Measurements from ENCODE around the gene GUCY1A1. TPM values are rescaled to one million over a fixed set of nuclear protein-coding genes. Genes with fewer than 3 reads are reported as not detected.

The GUCY1A1 gene
- total RNA-seq, 2 experiments from 2014 or later: not detected

DNA sequence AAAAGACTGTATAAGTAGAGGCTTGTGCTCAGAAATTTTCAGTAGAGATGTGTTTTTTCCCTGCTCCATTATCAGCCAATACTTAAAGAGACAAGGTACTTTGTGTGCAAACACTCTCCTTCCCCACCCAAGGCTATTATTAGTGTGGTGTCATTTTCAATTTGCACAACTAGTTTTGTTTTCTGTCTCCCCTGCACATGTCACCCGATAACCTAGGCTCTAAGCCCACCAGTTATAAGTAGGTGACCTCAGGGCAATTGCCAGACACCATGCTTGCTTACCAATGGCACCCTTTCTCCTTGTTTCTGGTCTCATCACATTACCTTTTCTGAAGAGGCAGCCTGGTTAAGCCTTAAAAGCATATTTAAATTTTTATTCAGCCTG, 8.0 kb upstream of the GUCY1A1 start:
- no peaks in the 10 kb centered on the region for H4K20me1 ChIP-seq (ENCODE audit: insufficient read depth, low read length)
- no peaks in the 10 kb centered on the region for H3K9me3 ChIP-seq (ENCODE audit: low read length)
- ChIA-PET CTCF (ENCODE audit: unreplicated experiment) (no interaction called here), POLR2A (no interaction called here)
- TF ChIP-seq, protein P1, sequence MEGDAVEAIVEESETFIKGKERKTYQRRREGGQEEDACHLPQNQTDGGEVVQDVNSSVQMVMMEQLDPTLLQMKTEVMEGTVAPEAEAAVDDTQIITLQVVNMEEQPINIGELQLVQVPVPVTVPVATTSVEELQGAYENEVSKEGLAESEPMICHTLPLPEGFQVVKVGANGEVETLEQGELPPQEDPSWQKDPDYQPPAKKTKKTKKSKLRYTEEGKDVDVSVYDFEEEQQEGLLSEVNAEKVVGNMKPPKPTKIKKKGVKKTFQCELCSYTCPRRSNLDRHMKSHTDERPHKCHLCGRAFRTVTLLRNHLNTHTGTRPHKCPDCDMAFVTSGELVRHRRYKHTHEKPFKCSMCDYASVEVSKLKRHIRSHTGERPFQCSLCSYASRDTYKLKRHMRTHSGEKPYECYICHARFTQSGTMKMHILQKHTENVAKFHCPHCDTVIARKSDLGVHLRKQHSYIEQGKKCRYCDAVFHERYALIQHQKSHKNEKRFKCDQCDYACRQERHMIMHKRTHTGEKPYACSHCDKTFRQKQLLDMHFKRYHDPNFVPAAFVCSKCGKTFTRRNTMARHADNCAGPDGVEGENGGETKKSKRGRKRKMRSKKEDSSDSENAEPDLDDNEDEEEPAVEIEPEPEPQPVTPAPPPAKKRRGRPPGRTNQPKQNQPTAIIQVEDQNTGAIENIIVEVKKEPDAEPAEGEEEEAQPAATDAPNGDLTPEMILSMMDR (conservative IDR thresholded peaks at IDR 0.05; ENCODE audit: low read length): no peak
- TF ChIP-seq EZH2phosphoT487 (IDR thresholded peaks at IDR 0.05; ENCODE audit: borderline replicate concordance, low read depth, low read length): no peak
- no peaks in the 10 kb centered on the region for H3K79me2 ChIP-seq (ENCODE audit: insufficient read depth, low read depth, low read length)
- no peak for DNase-seq (ENCODE audit: low spot score)
- BruUV-seq (replicated peaks): no TSS peak
- no peaks in the 10 kb centered on the region for H3K4me1 ChIP-seq (ENCODE audit: insufficient read depth, low read length, poor library complexity, severe bottlenecking)
- H3K27ac ChIP-seq (ENCODE audit: low read depth, low read length, poor library complexity, severe bottlenecking): no peak overlapping the region
- H2AFZ ChIP-seq (ENCODE audit: low read length): no peak overlapping the region
- H3K4me3 ChIP-seq (ENCODE audit: low read depth, low read length, poor library complexity, severe bottlenecking): no peak overlapping the region
- H3K36me3 ChIP-seq (ENCODE audit: insufficient read depth, low read length): no peaks in the 10 kb centered on the region
- H3K4me2 ChIP-seq (ENCODE audit: low read length): no peak overlapping the region
- H3K9me2 ChIP-seq (ENCODE audit: insufficient read depth, low read length): no peaks in the 10 kb centered on the region
- intact Hi-C loops (cut with micrococcal nuclease; ENCODE audit: unreplicated experiment): no loop called here

DNA sequence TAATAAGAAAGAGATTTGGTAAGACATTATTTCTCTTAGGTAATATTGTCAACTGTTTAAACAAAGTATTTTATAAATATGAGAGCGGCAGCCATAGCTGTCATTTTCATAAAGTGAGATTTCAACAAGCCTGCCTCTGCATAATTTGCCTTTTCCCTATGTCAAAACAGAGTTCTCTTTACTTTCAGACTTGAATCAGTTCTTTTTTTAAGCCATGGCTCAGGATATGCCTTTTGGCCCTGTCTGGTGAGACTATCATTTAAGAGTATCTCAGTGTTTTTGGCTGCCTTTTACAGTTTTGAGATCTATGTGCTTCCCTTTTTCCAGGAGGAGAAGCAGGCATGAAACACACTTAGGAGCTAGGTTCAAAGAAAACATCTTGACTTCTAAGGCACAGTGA, 7.5 kb upstream of the GUCY1A1 start:
- CTCF ChIA-PET (ENCODE audit: unreplicated experiment): no interaction called here
- Histone ChIP-seq H3K4me3 (ENCODE audit: low read depth, low read length, poor library complexity, severe bottlenecking) (no peak overlapping the region), H3K9me3 (ENCODE audit: low read length) (no peaks in the 10 kb centered on the region), H3K4me2 (ENCODE audit: low read length) (no peak overlapping the region), H3K27ac (ENCODE audit: low read depth, low read length, poor library complexity, severe bottlenecking) (no peak overlapping the region), H3K36me3 (ENCODE audit: insufficient read depth, low read length) (no peaks in the 10 kb centered on the region), H3K4me1 (ENCODE audit: insufficient read depth, low read length, poor library complexity, severe bottlenecking) (no peaks in the 10 kb centered on the region), H2AFZ (ENCODE audit: low read length) (no peak overlapping the region), H4K20me1 (ENCODE audit: insufficient read depth, low read length) (no peaks in the 10 kb centered on the region), H3K9me2 (ENCODE audit: insufficient read depth, low read length) (no peaks in the 10 kb centered on the region), H3K79me2 (ENCODE audit: insufficient read depth, low read depth, low read length) (no peaks in the 10 kb centered on the region)
- no peak for DNase-seq (ENCODE audit: low spot score)
- intact Hi-C loops (cut with micrococcal nuclease; ENCODE audit: unreplicated experiment): no loop called here
- no peak for TF ChIP-seq EZH2phosphoT487 (IDR thresholded peaks at IDR 0.05; ENCODE audit: borderline replicate concordance, low read depth, low read length)
- TF ChIP-seq, protein P1 (conservative IDR thresholded peaks at IDR 0.05; ENCODE audit: low read length): no peak
- BruUV-seq (replicated peaks): no TSS peak
- POLR2A ChIA-PET: no interaction called here

DNA sequence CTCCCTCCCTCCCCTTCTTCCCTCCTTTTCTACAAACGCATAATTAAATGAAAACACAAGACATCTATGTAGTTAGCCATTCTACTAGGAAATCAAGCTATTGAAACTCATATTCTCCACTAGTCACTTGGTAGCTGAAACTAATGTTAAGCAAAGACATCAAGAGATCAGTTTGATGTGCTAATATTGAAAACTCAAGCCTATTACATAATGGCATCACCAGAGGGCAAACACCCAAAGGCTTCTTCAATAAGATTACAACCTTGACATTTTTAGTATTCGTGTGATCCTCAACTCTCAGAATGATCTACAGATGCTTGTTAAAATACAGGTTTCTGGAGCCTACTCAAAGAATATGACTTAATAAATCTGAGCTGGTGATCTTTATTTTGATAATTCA, 6.2 kb upstream of the GUCY1A1 start:
- no peak overlapping the region for H2AFZ ChIP-seq (ENCODE audit: low read length)

More for the DNA sequence above, 6.2 kb upstream of the GUCY1A1 start:
- TF ChIP-seq EZH2phosphoT487 (IDR thresholded peaks at IDR 0.05; ENCODE audit: borderline replicate concordance, low read depth, low read length): no peak
- TF ChIP-seq, protein P1 (conservative IDR thresholded peaks at IDR 0.05; ENCODE audit: low read length): no peak
- Histone ChIP-seq H3K9me3 (ENCODE audit: low read length) (no peaks in the 10 kb centered on the region), H3K9me2 (ENCODE audit: insufficient read depth, low read length) (no peaks in the 10 kb centered on the region), H3K4me2 (ENCODE audit: low read length) (no peak overlapping the region), H3K4me1 (ENCODE audit: insufficient read depth, low read length, poor library complexity, severe bottlenecking) (no peaks in the 10 kb centered on the region), H3K36me3 (ENCODE audit: insufficient read depth, low read length) (no peaks in the 10 kb centered on the region), H3K27ac (ENCODE audit: low read depth, low read length, poor library complexity, severe bottlenecking) (no peak overlapping the region), H3K79me2 (ENCODE audit: insufficient read depth, low read depth, low read length) (no peaks in the 10 kb centered on the region), H3K4me3 (ENCODE audit: low read depth, low read length, poor library complexity, severe bottlenecking) (no peak overlapping the region), H4K20me1 (ENCODE audit: insufficient read depth, low read length) (no peaks in the 10 kb centered on the region)
- intact Hi-C loops (cut with micrococcal nuclease; ENCODE audit: unreplicated experiment): no loop called here
- ChIA-PET CTCF (ENCODE audit: unreplicated experiment) (no interaction called here), POLR2A (interaction anchor here (0.6 to 0.8 kb wide), 2 partner anchors 9 to 14 kb away, joined by 3 to 4 read pairs; no protein-coding TSS in a partner anchor)
- no TSS peak for BruUV-seq (replicated peaks)
- no peak for DNase-seq (ENCODE audit: low spot score)
